ENCODE data around the gene FAM83G.
"Not testable (repeated sequence)": the region's sequence is repeated elsewhere in the genome, so short reads cannot be mapped to it uniquely, and the experiment has no call there.

Gene FAM83G

GRCh38 chr17:18965530-18966236 is 38.9 kb downstream of the FAM83G start:
- DNase-seq = no peak

GRCh38 chr17:18964550-18964949 is 40.0 kb downstream of the FAM83G start:
- no peak for DNase-seq

GRCh38 chr17:18964018-18964351 is 40.6 kb downstream of the FAM83G start:
- no peak for DNase-seq

- no peak for DNase-seq
Observed at GRCh38 chr17:18963126-18964017, 41.2 kb downstream of the FAM83G start.

- no peak for DNase-seq
Observed at GRCh38 chr17:18962494-18962815, 42.1 kb downstream of the FAM83G start.

GRCh38 chr17:18961634-18962493 is 42.7 kb downstream of the FAM83G start:
- no peak for DNase-seq

GRCh38 chr17:18960803-18961511 is 43.6 kb downstream of the FAM83G start:
- DNase-seq = peak; percentile 99

- DNase-seq = no peak
Observed at GRCh38 chr17:18960241-18960665, 44.3 kb downstream of the FAM83G start.

GRCh38 chr17:18959845-18960240 is 44.7 kb downstream of the FAM83G start:
- DNase-seq = no peak

- no peak for DNase-seq
Observed at GRCh38 chr17:18959071-18959844, 45.3 kb downstream of the FAM83G start.

GRCh38 chr17:18958611-18959010 is 46.0 kb downstream of the FAM83G start:
- no peak for DNase-seq

- no peak for DNase-seq
Observed at GRCh38 chr17:18957831-18958230, 46.7 kb downstream of the FAM83G start.

GRCh38 chr17:18956581-18956980 is 48.0 kb downstream of the FAM83G start:
- no peak for DNase-seq

GRCh38 chr17:18956021-18956420 is 48.5 kb downstream of the FAM83G start:
- DNase-seq = not testable (repeated sequence)

GRCh38 chr17:18955009-18955408 is 49.6 kb downstream of the FAM83G start:
- DNase-seq = no peak

GRCh38 chr17:18954321-18954720 is 50.2 kb downstream of the FAM83G start:
- no peak for DNase-seq

- no peak for DNase-seq
Observed at GRCh38 chr17:18953231-18953728, 51.3 kb downstream of the FAM83G start.

- DNase-seq = no peak
Observed at GRCh38 chr17:18951941-18952842, 52.4 kb downstream of the FAM83G start, which contains the start of gene SLC5A10. SLC5A10 (plus strand) TSS chr17:18952165; CDS start chr17:18952206, 41 bp downstream.

GRCh38 chr17:18950944-18951905 is 53.3 kb downstream of the FAM83G start:
- DNase-seq = no peak
